HUDEP-2 (cell line): Measurements from ENCODE around the gene SLC38A1.
"Not testable (repeated sequence)": the region's sequence is repeated elsewhere in the genome, so short reads cannot be mapped to it uniquely, and the experiment has no call there.

Experiments
- DNase-seq, 76 experiments: peaks; one replicate each; lab custom pipeline; 2025; ENCODE audit not compliant: unreplicated experiment in 76 of 76; lab: John Stamatoyannopoulos, UW

Gene SLC38A1

DNA sequence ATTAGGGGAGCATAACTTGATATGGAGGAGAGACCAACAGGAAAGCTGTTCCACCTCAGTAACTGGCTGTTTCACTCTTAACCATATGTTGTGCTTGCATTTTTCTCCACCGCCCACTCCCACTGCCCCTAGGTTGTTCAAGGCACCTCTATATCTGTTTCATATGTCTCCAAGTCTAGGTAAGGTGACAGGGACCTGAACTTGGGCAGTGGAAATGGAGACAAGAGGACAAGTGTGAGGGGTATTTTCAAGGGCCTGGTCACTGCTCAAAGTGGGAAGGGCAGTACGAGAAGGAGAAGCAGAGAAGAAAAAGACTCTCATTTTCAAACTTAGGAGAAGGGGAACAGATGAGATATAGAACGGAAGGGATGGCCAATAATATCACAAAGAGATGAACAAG, 3.1 kb downstream of the SLC38A1 start:
- DNase-seq: no peak

DNA sequence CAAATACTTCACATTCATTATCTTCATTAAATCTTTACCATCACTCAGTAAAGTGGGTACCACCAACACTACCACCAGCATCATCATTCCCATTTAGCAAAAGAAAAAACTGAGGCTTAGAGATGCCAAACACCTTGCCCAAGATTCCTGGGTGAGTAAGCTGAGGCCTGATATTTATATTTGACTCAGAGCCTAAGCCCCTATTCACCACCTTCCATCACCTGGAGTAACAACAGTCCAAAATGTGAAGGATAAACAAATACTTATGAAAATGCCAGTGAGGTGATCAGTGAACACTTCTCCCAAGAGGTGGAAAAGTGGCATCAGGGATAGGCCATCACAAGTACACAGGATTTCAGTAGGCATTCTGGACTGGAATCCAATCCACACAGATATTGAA, 3.7 kb downstream of the SLC38A1 start:
- DNase-seq: no peak

DNA sequence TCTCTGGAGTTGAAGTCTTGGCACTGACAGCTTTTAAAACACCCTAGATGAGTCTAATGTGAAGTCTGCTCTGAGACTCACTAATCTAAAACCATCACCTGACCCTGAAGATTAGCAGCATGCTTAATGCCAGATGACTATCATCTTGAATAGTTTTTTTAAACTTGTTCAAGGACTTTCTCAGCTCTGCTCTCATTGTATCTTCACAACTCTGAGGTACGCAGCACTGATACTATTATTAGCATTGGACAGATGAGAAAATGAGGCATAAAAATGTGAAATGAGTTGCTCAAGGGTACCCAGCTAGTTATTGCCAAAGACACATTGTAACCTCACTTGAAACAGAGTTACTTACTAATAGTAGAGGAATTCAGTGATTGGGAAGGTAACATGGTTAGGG, 4.8 kb downstream of the SLC38A1 start:
- DNase-seq: peak in 1 of 76 experiments; percentile 38

DNA sequence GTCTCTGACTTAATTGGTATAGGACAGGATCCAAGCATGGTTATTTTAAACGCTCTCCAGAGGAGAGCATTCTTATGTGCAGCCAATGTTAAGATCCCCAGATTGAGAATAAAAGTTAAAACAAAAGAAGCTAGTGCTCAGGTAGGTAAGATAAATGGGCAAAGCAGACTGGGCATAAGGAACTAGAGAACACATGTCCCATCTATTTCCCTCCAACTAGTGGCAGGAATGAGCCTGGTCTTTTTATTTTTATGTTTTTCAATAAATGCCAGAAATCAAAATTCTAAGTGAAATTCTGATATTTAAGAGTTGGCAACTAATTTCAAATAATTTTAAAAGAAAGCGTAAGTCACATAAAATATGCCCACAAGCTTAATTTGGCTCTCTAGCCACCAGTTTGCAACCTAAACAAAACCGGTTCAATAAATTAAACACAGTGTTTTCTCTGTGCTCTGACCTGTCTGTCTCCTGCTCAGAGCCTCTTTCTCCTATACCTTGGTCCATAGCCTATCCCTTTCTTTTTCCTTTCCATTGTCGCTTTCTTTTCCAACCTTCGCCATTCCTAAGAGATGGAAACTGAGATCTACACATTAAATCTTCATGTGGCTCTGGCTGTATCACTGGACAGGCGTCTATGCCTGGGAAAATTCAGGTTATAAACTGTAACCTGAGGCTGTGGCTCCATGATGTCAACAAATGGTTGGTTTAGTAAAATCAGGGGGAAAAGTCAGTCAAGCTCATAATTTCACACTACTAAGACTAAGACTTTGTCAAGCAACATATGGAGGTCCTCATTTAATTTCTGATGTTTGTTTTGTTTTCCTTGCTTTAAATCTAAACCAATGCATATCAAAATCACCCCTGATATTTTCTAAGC, 5.5 kb downstream of the SLC38A1 start:
- DNase-seq: no peak

DNA sequence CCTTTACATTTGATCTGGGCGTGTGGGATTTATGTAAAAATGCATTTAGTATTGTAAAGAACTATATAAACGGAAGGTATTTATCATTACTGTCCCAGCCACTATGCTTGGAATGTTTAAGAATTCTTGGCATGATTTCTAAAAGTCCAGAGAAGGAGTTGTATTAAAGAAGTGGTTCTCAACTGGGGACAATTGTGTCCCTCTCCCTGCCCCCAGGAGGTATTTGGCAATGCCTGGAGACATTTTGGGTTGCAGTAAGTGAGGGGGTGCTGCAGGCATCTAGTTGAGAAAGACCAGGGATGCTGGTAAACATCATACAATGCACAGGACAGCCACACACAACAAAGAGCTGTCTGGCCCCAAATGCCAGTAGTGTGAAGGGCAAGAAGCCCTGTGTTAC, 7.2 kb downstream of the SLC38A1 start:
- DNase-seq: no peak

DNA sequence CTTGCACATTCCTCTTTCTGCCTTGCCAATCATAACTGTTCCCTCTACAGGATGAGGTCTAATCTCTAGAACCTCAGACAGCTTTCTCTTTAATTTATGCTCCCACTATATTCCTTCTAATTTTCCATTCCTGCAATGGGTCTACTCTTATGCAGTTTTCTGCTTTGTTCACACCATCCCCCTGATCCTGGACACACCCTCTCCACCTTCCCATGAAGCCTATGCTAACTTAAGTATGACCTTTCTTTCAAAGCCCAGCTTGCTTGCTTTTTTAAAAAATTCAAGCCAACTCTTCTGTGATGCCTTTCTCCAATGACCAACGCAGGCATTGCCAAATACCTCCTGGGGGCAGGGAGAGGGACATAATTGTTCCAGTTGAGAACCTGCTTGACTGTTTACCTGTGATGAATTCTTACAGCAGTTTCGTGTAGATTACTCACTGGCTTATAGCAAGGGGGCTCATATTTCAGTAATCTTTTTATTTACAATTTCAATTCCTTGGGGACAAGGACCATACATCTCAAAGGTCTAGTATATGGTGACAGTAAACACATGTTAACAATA, 7.8 kb downstream of the SLC38A1 start:
- DNase-seq: no peak

DNA sequence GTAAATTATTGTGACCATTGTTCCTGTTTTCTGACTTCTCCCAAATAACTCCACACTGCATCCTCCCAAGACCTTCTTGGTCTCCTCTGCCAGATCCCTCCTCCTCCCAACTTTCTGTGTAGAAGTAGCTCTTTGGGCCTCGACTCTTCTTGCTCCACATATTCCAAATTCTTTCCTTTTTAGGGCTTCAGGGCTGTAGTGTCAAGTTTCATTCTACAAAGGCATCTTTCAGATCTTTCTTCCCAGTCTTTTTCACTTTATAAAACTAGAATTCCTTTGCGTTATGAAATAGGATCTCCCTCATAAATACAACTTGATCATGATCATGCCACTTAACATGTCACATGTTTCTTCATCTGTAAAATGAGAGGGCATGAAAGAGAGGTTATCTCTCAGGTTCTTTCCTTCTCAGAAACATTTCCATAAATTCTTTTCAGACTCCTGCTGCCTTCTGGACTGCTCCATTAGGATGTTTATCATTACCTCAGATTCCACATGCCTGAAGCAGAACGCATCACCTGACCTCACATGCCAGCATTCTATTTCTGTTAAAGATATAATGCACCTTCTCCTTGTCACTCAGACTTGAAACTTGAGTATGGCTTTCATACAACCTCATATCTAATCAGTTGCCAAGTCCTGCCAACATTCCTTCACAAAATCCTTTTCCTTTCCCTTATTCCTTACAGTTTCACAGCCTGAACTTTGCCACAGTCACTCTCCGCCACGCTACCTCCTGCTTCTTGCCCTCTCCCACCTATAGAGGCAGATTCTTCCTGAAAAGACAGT, 8.5 kb downstream of the SLC38A1 start:
- no peak for DNase-seq

DNA sequence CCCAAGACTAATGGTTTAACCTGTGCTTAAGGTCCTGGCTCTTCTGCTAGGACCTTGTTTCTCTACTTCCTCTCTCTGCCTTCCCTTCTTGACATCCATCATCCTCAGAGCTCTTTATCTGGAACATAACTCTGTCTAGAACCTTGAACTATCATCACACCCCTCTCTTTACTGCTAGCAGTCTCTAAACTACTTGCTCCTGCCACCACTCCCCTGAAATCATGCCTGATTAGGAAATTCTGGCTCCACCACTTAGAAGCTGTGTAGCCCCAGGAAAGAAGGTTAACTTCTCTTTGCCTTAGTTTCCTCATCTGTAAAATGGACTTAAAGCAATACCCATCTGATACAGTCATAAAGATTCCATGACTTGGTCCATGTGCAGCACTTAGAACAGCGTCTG, 9.1 kb downstream of the SLC38A1 start:
- DNase-seq: no peak

DNA sequence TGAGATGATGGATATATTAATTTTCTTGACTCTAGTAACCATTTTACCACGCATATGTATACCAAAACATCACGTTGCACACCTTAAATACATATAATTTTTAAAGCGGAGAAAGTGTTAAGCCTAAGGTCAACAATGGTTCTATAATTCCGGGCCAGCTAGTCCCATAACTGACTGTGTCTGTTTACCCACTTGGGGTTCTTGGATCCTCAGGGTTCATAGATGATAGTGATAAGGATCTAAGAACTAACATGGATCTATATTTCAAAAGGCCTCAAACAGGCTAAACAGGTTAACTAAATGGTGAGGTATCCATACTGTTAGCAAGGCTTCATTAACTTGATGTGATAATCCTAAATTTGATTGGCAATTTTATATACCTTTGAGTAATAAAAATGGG, 9.8 kb downstream of the SLC38A1 start:
- no peak for DNase-seq

DNA sequence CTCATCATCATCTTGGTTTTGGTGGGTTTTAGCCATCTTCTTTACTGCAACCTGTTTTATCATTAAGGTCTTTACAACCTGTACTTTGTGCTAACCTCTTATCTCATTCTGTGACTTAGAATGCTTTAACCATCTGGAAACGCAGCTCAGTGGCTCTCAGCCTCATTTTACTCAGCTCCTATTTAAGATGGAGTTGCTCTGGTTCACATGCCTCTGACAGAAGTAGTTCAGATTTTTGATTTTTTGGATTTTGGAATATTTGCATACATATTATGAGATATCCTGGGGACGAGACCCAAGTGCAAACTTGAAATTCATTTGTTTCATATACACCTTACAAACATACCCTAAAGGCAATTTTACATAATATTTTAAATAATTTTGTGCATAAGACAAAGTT, 10.7 kb downstream of the SLC38A1 start:
- no peak for DNase-seq

DNA sequence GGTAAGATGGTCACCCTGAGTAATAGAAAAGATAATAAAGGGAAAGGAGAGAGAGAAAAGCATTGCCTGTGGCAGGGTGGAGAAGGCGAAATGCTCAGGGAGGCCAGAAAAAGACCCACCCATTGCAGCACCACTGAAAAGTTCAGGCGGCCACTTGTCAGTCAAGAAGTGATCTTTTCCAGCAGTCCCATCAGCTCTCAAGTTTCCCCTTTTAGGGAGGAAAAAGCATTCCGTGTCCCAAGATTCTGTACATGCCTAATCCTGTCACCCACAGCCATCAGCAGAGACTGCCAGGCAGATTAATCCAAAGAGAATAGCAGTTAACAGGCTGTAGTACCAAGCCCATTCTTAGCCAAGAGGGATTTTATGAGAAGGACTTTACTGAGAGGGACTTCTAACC, 11.9 kb downstream of the SLC38A1 start:
- no peak for DNase-seq

DNA sequence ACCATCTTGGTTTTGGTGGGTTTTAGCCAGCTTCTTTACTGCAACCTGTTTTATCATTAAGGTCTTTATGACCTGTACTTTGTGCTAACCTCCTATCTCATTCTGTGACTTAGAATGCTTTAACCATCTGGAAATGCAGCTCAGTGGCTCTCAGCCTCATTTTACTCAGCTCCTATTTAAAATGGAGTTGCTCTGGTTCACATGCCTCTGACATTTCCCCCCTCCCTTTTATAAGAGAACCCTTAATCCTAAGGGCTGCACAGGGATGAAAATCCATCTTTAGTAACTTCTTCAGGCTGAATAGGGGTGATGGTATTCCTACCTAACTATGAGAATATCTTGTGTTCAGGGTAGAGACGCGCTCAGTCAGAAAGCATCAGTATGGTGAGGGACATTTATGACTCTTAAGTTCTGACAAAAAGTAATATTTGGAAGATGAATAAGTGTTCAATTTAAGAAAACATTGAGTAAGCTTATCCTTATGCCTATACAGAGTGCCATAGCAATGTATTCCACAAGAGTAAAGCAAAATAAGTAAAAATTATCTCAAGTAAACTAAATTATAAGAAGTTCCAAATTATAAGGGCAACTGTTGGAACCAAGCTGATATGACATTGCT, 15.2 kb downstream of the SLC38A1 start:
- DNase-seq: no peak

DNA sequence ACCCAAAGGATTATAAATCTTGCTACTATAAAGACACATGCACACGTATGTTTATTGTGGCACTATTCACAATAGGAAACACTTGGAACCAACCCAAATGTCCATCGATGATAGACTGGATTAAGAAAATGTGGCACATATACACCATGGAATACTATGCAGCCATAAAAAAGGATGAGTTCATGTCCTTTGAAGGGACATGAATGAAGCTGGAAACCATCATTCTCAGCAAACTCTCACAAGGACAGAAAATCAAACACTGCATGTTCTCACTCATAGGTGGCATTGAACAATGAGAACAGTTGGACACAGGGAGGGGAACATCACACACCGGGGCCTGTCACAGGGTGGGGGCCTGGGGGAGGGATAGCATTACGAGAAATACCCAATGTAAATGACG, 16.8 kb downstream of the SLC38A1 start:
- not testable (repeated sequence) for DNase-seq

DNA sequence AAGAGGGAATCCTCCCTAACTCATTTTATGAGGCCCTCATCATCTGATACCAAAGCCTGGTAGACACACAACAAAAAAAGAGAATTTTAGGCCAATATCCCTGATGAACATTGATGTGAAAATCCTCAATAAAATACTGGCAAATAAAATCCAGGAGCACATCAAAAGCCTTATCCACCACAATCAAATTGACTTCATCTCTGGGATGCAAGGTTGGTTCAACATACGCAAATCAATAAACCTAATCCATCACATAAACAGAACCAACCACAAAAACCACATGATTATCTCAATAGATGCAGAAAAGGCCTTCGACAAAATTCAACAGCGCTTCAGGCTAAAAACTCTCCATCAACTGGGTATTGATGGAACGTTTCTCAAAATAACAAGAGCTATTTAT, 18.9 kb downstream of the SLC38A1 start:
- DNase-seq: not testable (repeated sequence)

DNA sequence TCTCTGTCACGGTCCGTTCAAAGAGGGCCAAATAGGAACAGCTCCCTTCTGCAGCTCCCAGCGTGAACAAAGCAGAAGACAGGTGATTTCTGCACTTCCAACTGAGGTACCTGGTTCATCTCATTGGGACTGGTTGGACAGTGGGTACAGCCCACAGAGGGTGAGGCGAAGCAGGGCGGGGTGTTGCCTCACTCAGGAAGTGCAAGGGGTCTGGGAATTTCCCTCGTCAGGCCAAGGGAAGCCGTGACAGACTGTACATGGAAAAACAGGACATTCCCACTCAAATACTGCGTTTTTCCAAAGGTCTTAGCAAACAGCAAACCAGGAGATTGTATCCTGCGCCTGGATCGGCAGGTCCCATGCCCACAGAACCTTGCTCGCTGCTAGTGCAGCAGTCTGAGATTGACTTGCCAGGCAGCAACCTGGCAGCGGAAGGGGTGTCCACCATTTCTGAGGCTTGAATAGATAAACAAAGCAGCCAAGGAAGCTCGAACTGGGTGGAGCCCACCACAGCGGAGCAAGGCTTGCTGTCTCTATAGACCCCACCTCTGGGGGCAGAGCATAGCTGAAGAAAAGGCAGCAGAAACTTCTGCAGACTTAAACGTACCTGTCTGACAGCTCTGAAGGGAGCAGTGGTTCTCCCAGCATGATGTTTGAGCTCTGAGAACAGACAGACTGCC, 22.7 kb downstream of the SLC38A1 start:
- no peak for DNase-seq

DNA sequence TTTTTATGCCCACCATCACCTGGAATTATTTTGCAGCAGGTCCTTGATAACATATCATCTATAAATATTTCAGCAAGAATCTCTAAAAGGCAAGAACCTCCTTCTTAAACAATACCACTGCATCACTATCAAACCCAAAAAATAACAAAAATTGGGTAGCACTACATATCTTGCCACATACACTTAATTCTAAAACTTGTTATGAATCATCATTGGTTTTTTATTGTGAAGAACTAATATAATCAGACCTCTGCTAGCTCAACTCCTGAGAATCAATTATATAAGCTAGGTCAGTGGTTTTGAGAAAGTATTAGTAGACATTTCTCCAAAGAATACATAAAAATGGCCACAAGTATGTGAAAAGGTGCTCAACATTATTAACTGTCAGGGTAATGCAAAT, 23.8 kb downstream of the SLC38A1 start:
- no peak for DNase-seq

DNA sequence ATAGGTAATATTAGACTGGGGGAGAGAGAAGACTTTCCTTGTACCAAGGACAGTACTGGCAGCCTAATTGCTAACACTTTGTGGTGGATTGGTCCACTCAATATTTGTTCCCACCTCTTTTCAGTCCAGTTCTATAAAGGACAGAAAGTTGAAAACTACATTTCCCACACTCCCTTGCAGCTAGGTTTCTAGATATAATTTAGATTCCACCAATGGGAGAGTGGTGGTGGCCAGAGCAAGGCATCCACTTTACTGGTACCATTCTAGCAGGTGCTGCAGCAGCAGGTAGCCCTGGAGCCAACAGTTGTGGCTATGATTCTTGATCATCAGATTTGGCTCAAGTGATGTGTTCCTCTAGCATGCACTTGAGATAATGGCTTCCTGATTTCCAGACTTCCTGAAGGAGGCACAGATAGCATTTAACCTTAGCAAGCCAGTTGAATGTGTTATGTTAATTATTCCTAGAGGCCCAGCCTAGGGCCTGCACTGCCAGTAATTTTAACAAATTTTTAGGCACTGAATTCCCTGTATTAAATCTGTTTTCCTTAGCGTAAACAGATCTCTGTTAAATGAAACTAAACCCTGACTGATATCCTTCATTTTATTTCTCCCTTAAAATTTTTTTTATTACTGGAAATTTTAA, 24.4 kb downstream of the SLC38A1 start:
- no peak for DNase-seq

DNA sequence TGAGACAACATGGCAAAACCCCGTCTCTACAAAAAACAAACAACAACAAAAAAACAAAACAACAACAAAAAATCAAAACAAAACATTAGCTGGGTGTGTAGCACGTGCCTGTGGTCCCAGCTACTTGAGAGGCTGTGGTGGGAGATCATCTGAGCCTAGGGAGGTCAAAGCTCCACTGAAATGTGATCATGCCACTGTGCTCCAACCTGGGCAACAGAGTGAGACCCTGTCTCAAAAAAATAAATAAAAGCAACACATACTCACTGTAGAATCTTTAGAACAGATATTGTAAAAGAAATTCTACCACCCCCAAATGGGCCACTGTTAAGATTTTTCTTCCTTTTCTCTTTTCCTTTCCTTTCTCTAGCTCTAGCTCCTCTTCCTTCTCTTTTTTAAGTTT, 26.3 kb downstream of the SLC38A1 start:
- DNase-seq: no peak

DNA sequence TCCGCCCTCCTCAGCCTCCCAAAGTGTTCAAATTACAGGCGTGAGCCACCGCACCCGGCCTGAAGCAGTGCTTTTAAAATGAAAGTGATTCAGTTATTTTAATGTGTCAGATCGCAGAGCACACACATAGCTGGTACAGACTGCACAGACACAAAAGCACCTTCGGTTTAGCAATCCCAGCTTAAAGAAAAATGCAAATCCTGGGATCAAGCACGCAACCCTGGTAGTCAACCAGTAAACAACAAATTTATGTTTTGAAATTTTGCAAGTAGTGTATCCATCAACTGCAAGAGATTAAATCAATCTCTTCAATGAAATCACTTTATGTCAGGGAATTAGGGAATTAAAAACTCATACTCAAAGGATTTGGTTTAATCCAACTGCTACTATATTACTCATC, 28.4 kb downstream of the SLC38A1 start:
- no peak for DNase-seq

DNA sequence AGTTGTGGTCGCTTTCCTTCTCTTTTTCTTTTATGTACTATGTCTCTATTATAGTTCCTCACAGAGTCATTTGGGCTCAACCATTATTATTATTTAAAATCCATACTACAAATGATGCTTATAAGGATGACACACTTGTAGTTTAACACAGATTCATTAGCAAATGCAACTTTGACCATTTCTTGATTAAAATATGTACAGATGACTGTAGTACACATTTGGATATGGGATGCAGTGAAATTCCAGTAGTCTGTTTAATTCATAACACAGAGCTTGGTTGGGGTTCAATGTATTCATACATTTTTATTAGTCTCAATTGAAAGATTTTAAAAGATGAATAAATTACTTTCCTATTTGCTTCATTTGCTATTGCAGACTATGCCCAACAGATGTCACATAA, 30.0 kb downstream of the SLC38A1 start:
- no peak for DNase-seq
